Lung (tissue), 12 donors: ENCODE measurements around the gene FAAP100. TPM values are rescaled to one million over a fixed set of nuclear protein-coding genes. Genes with fewer than 3 reads are reported as not detected.

ENCODE experiments used
- ATAC-seq: fragments of 200-7000 bp; cut with Tn5 transposase; one replicate; pipeline ENCODE4 v1.9.1; 2020; ENCODE audit warnings: moderate number of reproducible peaks; ENCODE audit not compliant: insufficient read depth, low FRiP score
- DNase-seq, 3 donors: peaks; one replicate each; pipeline ENCODE4 v3.0.0-alpha.2; 2013 to 2017
- H3K27ac ChIP-seq, 2 donors: one replicate each; pipeline ENCODE4 v1.5.1; 2013; ENCODE audit warnings: mild to moderate bottlenecking in 2 of 2, moderate library complexity in 2 of 2, control low read depth in 1 of 2, inconsistent platforms in 1 of 2, low read depth in 1 of 2, low read length in 1 of 2
- H3K27me3 ChIP-seq, 3 donors: one replicate each; pipeline ENCODE4 v1.5.1; 2013; ENCODE audit warnings: low read length in 2 of 3; ENCODE audit not compliant: control insufficient read depth in 3 of 3, insufficient read depth in 3 of 3
- H3K36me3 ChIP-seq, 4 donors: one replicate each; pipeline ENCODE4 v1.5.1; 2013; ENCODE audit warnings: low read length in 4 of 4, mild to moderate bottlenecking in 1 of 4, moderate library complexity in 1 of 4; ENCODE audit not compliant: control insufficient read depth in 4 of 4, insufficient read depth in 4 of 4
- H3K4me1 ChIP-seq, 5 donors: one replicate each; pipeline ENCODE4 v1.5.1; 2013; ENCODE audit warnings: low read length in 5 of 5, mild to moderate bottlenecking in 2 of 5, moderate library complexity in 1 of 5; ENCODE audit not compliant: control insufficient read depth in 5 of 5, insufficient read depth in 5 of 5
- H3K4me3 ChIP-seq: one replicate; pipeline ENCODE4 v1.5.1; 2013; ENCODE audit warnings: mild to moderate bottlenecking, control low read depth, moderate library complexity
- H3K9ac ChIP-seq, 2 donors: one replicate each; pipeline ENCODE4 v1.5.1; 2013; ENCODE audit warnings: low read length in 2 of 2, control low read depth in 1 of 2; ENCODE audit not compliant: insufficient read depth in 1 of 2
- H3K9me3 ChIP-seq, 4 donors: one replicate each; pipeline ENCODE4 v1.5.1; 2013; ENCODE audit warnings: low read length in 3 of 4, mild to moderate bottlenecking in 1 of 4, moderate library complexity in 1 of 4; ENCODE audit not compliant: control insufficient read depth in 4 of 4, insufficient read depth in 3 of 4
- CTCF ChIP-seq: IDR thresholded peaks from 2 replicates; pipeline ENCODE4 v1.5.1; 2012; ENCODE audit warnings: mild to moderate bottlenecking; ENCODE audit errors: control extremely low read depth, extremely low read depth
- WGBS, 2 donors: extraction: QIAGEN DNeasy Blood & Tissue Kit; methylation state at CpG; one replicate each; pipeline ENCODE4 v1.1.7; 2013; 5-methylcytosine and 5-hydroxymethylcytosine counted together
- polyA plus RNA-seq, 2 donors: library from polyadenylated mRNA; stranded (reverse); fragments of 200-250 nt; gene quantifications; one replicate each; pipeline ENCODE4 v1.2.1, GENCODE V29; 2013
- total RNA-seq, 2 donors: library from RNA; depleted of rRNA in 1 of 2; stranded (reverse); fragments of >200 nt in 1 of 2; gene quantifications; one replicate each; pipeline ENCODE4 v1.2.1, GENCODE V29; 2014 to 2021
- donor health status: control.
- donor health status: control.
- donor health status: Bipolar disorder and iron deficiency.
- donor health status: healthy.
- donor health status: DM: yes; HTN: yes; CAD: no.

Gene FAAP100
- total and polyA plus RNA-seq, 4 donors = 20.8 to 34.4 (median 25.4) TPM

- TF ChIP-seq CTCF = no peak
- Histone ChIP-seq H3K9me3 (no peaks in the 10 kb centered on the region), H3K27me3 (no peaks in the 10 kb centered on the region), H3K4me1 (no peaks in the 10 kb centered on the region), H3K9ac (no peak overlapping the region), H3K36me3 (peaks cover 20 to 52% (median 36%) of the 10 kb centered on the region in 4 donors), H3K27ac (no peak overlapping the region), H3K4me3 (no peak overlapping the region)
- DNase-seq = no peak
- 65 to 80% methylated on average over 10 of the region's 10 CpGs for WGBS, 2 donors
- ATAC-seq = no peak
Measured at GRCh38 chr17:81599719-81600486, 47.8 kb upstream of the FAAP100 start.

- DNase-seq (no peak), ATAC-seq (no peak)
- no peaks in the 10 kb centered on the region for H3K9me3 ChIP-seq
- WGBS, 2 donors = 94% methylated on average over 11 of the region's 11 CpGs
- H3K36me3 ChIP-seq = peaks cover 13 to 52% (median 33%) of the 10 kb centered on the region in 4 donors
- H3K27me3 ChIP-seq = no peaks in the 10 kb centered on the region
- H3K9ac ChIP-seq = no peak overlapping the region
- no peak overlapping the region for H3K4me3 ChIP-seq
- no peak for TF ChIP-seq CTCF
- H3K4me1 ChIP-seq = no peaks in the 10 kb centered on the region
- no peak overlapping the region for H3K27ac ChIP-seq
Measured at GRCh38 chr17:81593105-81593871, 41.1 kb upstream of the FAAP100 start.

GRCh38 chr17:81591971-81592370 is 39.8 kb upstream of the FAAP100 start:
- H3K36me3 ChIP-seq = peaks cover 16 to 50% (median 34%) of the 10 kb centered on the region in 4 donors
- no peaks in the 10 kb centered on the region for H3K27me3 ChIP-seq
- no peak overlapping the region for H3K9ac ChIP-seq
- WGBS, 2 donors = 96 to 99% methylated on average over 14 of the region's 14 CpGs
- no peak for TF ChIP-seq CTCF
- no peak overlapping the region for H3K4me3 ChIP-seq
- DNase-seq (no peak), ATAC-seq (no peak)
- H3K27ac ChIP-seq = no peak overlapping the region
- H3K9me3 ChIP-seq = no peaks in the 10 kb centered on the region
- H3K4me1 ChIP-seq = no peaks in the 10 kb centered on the region
